ENCODE results near the gene KCNIP4. TPM values are rescaled to one million over a fixed set of nuclear protein-coding genes. Genes with fewer than 3 reads are reported as not detected.

KCNIP4 gene
- total and polyA plus RNA-seq, 10 of the 15 experiments (the other 5 are each of a cell fraction or from before 2014, with no cell fraction given), result 0.03 to 0.23 (median 0.13) TPM; not detected in 7

- H3K4me1 ChIP-seq (ENCODE audit: control insufficient read depth, insufficient read depth, low read length), result no peaks in the 10 kb centered on the region
- H3K9me3 ChIP-seq (replicated peaks; ENCODE audit: control insufficient read depth, insufficient read depth, low read length), result no peaks in the 10 kb centered on the region
- H3K9ac ChIP-seq (ENCODE audit: control insufficient read depth, insufficient read depth, low read length), result no peak overlapping the region
- H3K27me3 ChIP-seq (replicated peaks in 1 of 2; ENCODE audit: control insufficient read depth in 2 of 2, insufficient read depth in 2 of 2, low read length in 1 of 2), result no peaks in the 10 kb centered on the region
- ChIA-PET CTCF (no interaction called here), RAD21 (ENCODE audit: unreplicated experiment) (no interaction called here), SMC1A (ENCODE audit: uncharacterized antibody, unreplicated experiment) (no interaction called here), POLR2A (no interaction called here)
- H3K4me3 ChIP-seq, result no peak overlapping the region
- FAIRE-seq (no peak), ATAC-seq (no peak), DNase-seq (ENCODE audit: low read depth, low spot score) (no peak)
- H3K4me2 ChIP-seq (ENCODE audit: control insufficient read depth, insufficient read depth), result no peak overlapping the region
- no peaks in the 10 kb centered on the region for H4K20me1 ChIP-seq (ENCODE audit: control insufficient read depth, insufficient read depth)
- no peaks in the 10 kb centered on the region for H3K36me3 ChIP-seq (ENCODE audit: control insufficient read depth in 2 of 2, insufficient read depth in 2 of 2, low read length in 1 of 2)
- in situ Hi-C loops (cut with MboI), result no loop called here
- H3K79me2 ChIP-seq (ENCODE audit: control insufficient read depth, insufficient read depth, low read length), result no peaks in the 10 kb centered on the region
- intact Hi-C loops (cut with micrococcal nuclease; ENCODE audit: unreplicated experiment), result no loop called here
- H3K27ac ChIP-seq (ENCODE audit: control insufficient read depth, insufficient read depth), result no peak overlapping the region
- TF ChIP-seq IKZF1 (conservative IDR thresholded peaks at IDR 0.05), result no peak
- TF ChIP-seq TCF12 (IDR thresholded peaks at IDR 0.05; ENCODE audit: low read depth, low read length), result no peak
- no peak for TF ChIP-seq SKIL (IDR thresholded peaks at IDR 0.05; ENCODE audit: low read depth, poor library complexity, severe bottlenecking)
- TF ChIP-seq ATF2 (IDR thresholded peaks at IDR 0.05; ENCODE audit: low read length), result no peak
- no peak for TF ChIP-seq SREBF2 (IDR thresholded peaks at IDR 0.05; ENCODE audit: low read length)
- TF ChIP-seq E2F8 (IDR thresholded peaks at IDR 0.05; ENCODE audit: low read depth, partially characterized antibody), result no peak
- no peak for TF ChIP-seq MTA3 (IDR thresholded peaks at IDR 0.05; ENCODE audit: borderline replicate concordance, low read length)
- no TSS peak for BruUV-seq (replicated peaks)
- WGBS (ENCODE audit: insufficient coverage, insufficient replicate concordance, low lambda C conversion rate, missing lambda C conversion rate), result 0% methylated on average over 2 of the region's 2 CpGs
- no peak overlapping the region for H2AFZ ChIP-seq (ENCODE audit: control insufficient read depth, low read depth, low read length)
These were observed 721.7 kb downstream of the KCNIP4 start for GRCh38 chr4:21226637-21227538.

Data from GM12878 (cell line).